Measurements from ENCODE around the gene KLHL2. TPM values are rescaled to one million over a fixed set of nuclear protein-coding genes. Genes with fewer than 3 reads are reported as not detected.

Gene KLHL2
- total and polyA plus RNA-seq, 2 experiments from 2014 or later, result 7.1 to 14.8 TPM

- no peak for TF ChIP-seq ZNF462 (CRISPR knock-in tag; IDR thresholded peaks at IDR 0.05)
- no peak for TF ChIP-seq CTCF (conservative IDR thresholded peaks at IDR 0.05; ENCODE audit: low read depth in 2 of 2)
Measured at GRCh38 chr4:165308606-165309005, 101.2 kb downstream of the KLHL2 start (continued).

- Mint-ChIP-seq H3K36me3 (ENCODE audit: low read depth) (peaks cover 13% of the 10 kb centered on the region; the same call in 2 of the 3 replicates), H3K27me3 (ENCODE audit: insufficient read depth, low read depth, poor library complexity) (no peaks in the 10 kb centered on the region), H3K27ac (no peak overlapping the region), H3K4me3 (no peak overlapping the region), H3K4me1 (no peaks in the 10 kb centered on the region), H3K9me3 (no peaks in the 10 kb centered on the region)
- DNase-seq (ENCODE audit: low spot score) (no peak), ATAC-seq (no peak)
- Histone ChIP-seq H3K4me3 (no peak overlapping the region), H3K4me2 (no peak overlapping the region), H3K27ac (ENCODE audit: low read depth) (no peak overlapping the region), H4K20me1 (replicated peaks; ENCODE audit: insufficient read depth) (no peaks in the 10 kb centered on the region), H3F3A (replicated peaks; ENCODE audit: low read depth) (no peaks in the 10 kb centered on the region), H3K27me3 (ENCODE audit: insufficient read depth) (no peaks in the 10 kb centered on the region), H2AFZ (no peak overlapping the region), H3K79me2 (replicated peaks; ENCODE audit: insufficient read depth) (no peaks in the 10 kb centered on the region), H3K9me2 (ENCODE audit: insufficient read depth) (no peaks in the 10 kb centered on the region), H3K4me1 (ENCODE audit: insufficient read depth) (no peaks in the 10 kb centered on the region), H3K36me3 (ENCODE audit: insufficient read depth) (0 out of 2 replicates have a peak, but pooled peaks cover 1% of the 10 kb centered on the region)
- TF ChIP-seq REST (IDR thresholded peaks at IDR 0.05; ENCODE audit: unreplicated experiment), result no peak
- no peak for TF ChIP-seq NANOG (IDR thresholded peaks at IDR 0.05; ENCODE audit: borderline replicate concordance)
- TF ChIP-seq POLR2AphosphoS5 (IDR thresholded peaks at IDR 0.05; ENCODE audit: low read depth), result no peak
- no peak for TF ChIP-seq STAT1 (IDR thresholded peaks at IDR 0.05; ENCODE audit: unreplicated experiment)
- no peak for TF ChIP-seq CTCF (conservative IDR thresholded peaks at IDR 0.05; ENCODE audit: low read depth in 2 of 2)
- no peak for TF ChIP-seq CREB1 (CRISPR knock-in tag; IDR thresholded peaks at IDR 0.05; ENCODE audit: low read depth)
- no peak for TF ChIP-seq ZNF331 (CRISPR knock-in tag; IDR thresholded peaks at IDR 0.05; ENCODE audit: low read depth)
- no peak for TF ChIP-seq ETS1 (IDR thresholded peaks at IDR 0.05)
- no peak for TF ChIP-seq JUNB (IDR thresholded peaks at IDR 0.05; ENCODE audit: unreplicated experiment)
- TF ChIP-seq ZNF114 (CRISPR knock-in tag; IDR thresholded peaks at IDR 0.05), result no peak
Measured at GRCh38 chr4:165309456-165309855, 102.1 kb downstream of the KLHL2 start.

Measured in GM23338 (cell line).